Measurements from ENCODE around the gene CFHR1. TPM values are rescaled to one million over a fixed set of nuclear protein-coding genes. Genes with fewer than 3 reads are reported as not detected.
"Not testable (repeated sequence)": the region's sequence is repeated elsewhere in the genome, so short reads cannot be mapped to it uniquely, and the experiment has no call there.

Gene CFHR1
- total RNA-seq, 1 donor from 2014 or later, result 0.23 TPM

GRCh38 chr1:196779093-196779492 is 40.4 kb upstream of the CFHR1 start:
- Histone ChIP-seq H3K27ac (ENCODE audit: low read depth, low read length) (no peak overlapping the region), H3K9me3 (ENCODE audit: insufficient read depth, low read depth, low read length) (no peaks in the 10 kb centered on the region), H3K4me2 (ENCODE audit: low read length) (no peak overlapping the region), H4K20me1 (ENCODE audit: insufficient read depth, low read length) (no peaks in the 10 kb centered on the region), H2AFZ (ENCODE audit: low read depth, low read length) (no peak overlapping the region), H3K4me3 (ENCODE audit: insufficient read depth, low read depth, low read length) (no peak overlapping the region), H3K36me3 (ENCODE audit: insufficient read depth, low read length) (no peaks in the 10 kb centered on the region), H3K4me1 (ENCODE audit: insufficient read depth, low read length) (no peaks in the 10 kb centered on the region), H3K79me2 (ENCODE audit: insufficient read depth, low read length) (no peaks in the 10 kb centered on the region), H3K27me3 (ENCODE audit: insufficient read depth, low read length) (no peaks in the 10 kb centered on the region), H3K9ac (ENCODE audit: low read length) (no peak overlapping the region)
- DNase-seq (ENCODE audit: low read depth), result no peak
- no peaks in the 10 kb centered on the region for H3K4me1 Mint-ChIP-seq (ENCODE audit: low read depth, unreplicated experiment)
- no peaks in the 10 kb centered on the region for H3K27me3 Mint-ChIP-seq (ENCODE audit: low read depth, unreplicated experiment)
- H3K27ac Mint-ChIP-seq (ENCODE audit: unreplicated experiment), result no peak overlapping the region
- no peak for TF ChIP-seq EZH2 (IDR thresholded peaks at IDR 0.05; ENCODE audit: insufficient read depth, low read length)
- no peaks in the 10 kb centered on the region for H3K36me3 Mint-ChIP-seq (ENCODE audit: low read depth, unreplicated experiment)
- H3K4me3 Mint-ChIP-seq (ENCODE audit: unreplicated experiment), result no peak overlapping the region
- H3K9me3 Mint-ChIP-seq (ENCODE audit: unreplicated experiment), result peaks cover 3% of the 10 kb centered on the region
- no peak for FAIRE-seq

- not testable (repeated sequence) for H3K4me1 ChIP-seq (ENCODE audit: insufficient read depth, low read length); H3K36me3 ChIP-seq (ENCODE audit: insufficient read depth, low read length); H3K4me3 ChIP-seq (ENCODE audit: insufficient read depth, low read depth, low read length); FAIRE-seq; H3K4me1 Mint-ChIP-seq (ENCODE audit: low read depth, unreplicated experiment); H3K27ac ChIP-seq (ENCODE audit: low read depth, low read length); H3K36me3 Mint-ChIP-seq (ENCODE audit: low read depth, unreplicated experiment); H3K27ac Mint-ChIP-seq (ENCODE audit: unreplicated experiment); DNase-seq (ENCODE audit: low read depth); H4K20me1 ChIP-seq (ENCODE audit: insufficient read depth, low read length); H3K4me2 ChIP-seq (ENCODE audit: low read length); H3K4me3 Mint-ChIP-seq (ENCODE audit: unreplicated experiment); H3K9me3 ChIP-seq (ENCODE audit: insufficient read depth, low read depth, low read length); H3K79me2 ChIP-seq (ENCODE audit: insufficient read depth, low read length); H3K27me3 Mint-ChIP-seq (ENCODE audit: low read depth, unreplicated experiment); H2AFZ ChIP-seq (ENCODE audit: low read depth, low read length); H3K9ac ChIP-seq (ENCODE audit: low read length); H3K9me3 Mint-ChIP-seq (ENCODE audit: unreplicated experiment); H3K27me3 ChIP-seq (ENCODE audit: insufficient read depth, low read length)
Measured at GRCh38 chr1:196791252-196791651, 28.3 kb upstream of the CFHR1 start.

GRCh38 chr1:196794103-196794502 is 25.4 kb upstream of the CFHR1 start:
- H3K4me3 Mint-ChIP-seq (ENCODE audit: unreplicated experiment); FAIRE-seq; H3K4me2 ChIP-seq (ENCODE audit: low read length); H3K4me1 Mint-ChIP-seq (ENCODE audit: low read depth, unreplicated experiment); H3K9ac ChIP-seq (ENCODE audit: low read length); H3K4me1 ChIP-seq (ENCODE audit: insufficient read depth, low read length); H3K27me3 Mint-ChIP-seq (ENCODE audit: low read depth, unreplicated experiment); H2AFZ ChIP-seq (ENCODE audit: low read depth, low read length); H3K9me3 Mint-ChIP-seq (ENCODE audit: unreplicated experiment); H3K4me3 ChIP-seq (ENCODE audit: insufficient read depth, low read depth, low read length); DNase-seq (ENCODE audit: low read depth); H3K9me3 ChIP-seq (ENCODE audit: insufficient read depth, low read depth, low read length); H3K27ac Mint-ChIP-seq (ENCODE audit: unreplicated experiment); H3K36me3 Mint-ChIP-seq (ENCODE audit: low read depth, unreplicated experiment); H4K20me1 ChIP-seq (ENCODE audit: insufficient read depth, low read length); H3K79me2 ChIP-seq (ENCODE audit: insufficient read depth, low read length); H3K27ac ChIP-seq (ENCODE audit: low read depth, low read length); H3K36me3 ChIP-seq (ENCODE audit: insufficient read depth, low read length); H3K27me3 ChIP-seq (ENCODE audit: insufficient read depth, low read length): not testable (repeated sequence)

GRCh38 chr1:196797891-196798290 is 21.6 kb upstream of the CFHR1 start:
- Histone ChIP-seq H3K4me2 (ENCODE audit: low read length) (no peak overlapping the region), H4K20me1 (ENCODE audit: insufficient read depth, low read length) (no peaks in the 10 kb centered on the region), H3K27me3 (ENCODE audit: insufficient read depth, low read length) (no peaks in the 10 kb centered on the region), H2AFZ (ENCODE audit: low read depth, low read length) (no peak overlapping the region), H3K4me3 (ENCODE audit: insufficient read depth, low read depth, low read length) (no peak overlapping the region), H3K9me3 (ENCODE audit: insufficient read depth, low read depth, low read length) (no peaks in the 10 kb centered on the region), H3K27ac (ENCODE audit: low read depth, low read length) (no peak overlapping the region), H3K4me1 (ENCODE audit: insufficient read depth, low read length) (no peaks in the 10 kb centered on the region), H3K79me2 (ENCODE audit: insufficient read depth, low read length) (no peaks in the 10 kb centered on the region), H3K36me3 (ENCODE audit: insufficient read depth, low read length) (no peaks in the 10 kb centered on the region), H3K9ac (ENCODE audit: low read length) (no peak overlapping the region)
- Mint-ChIP-seq H3K9me3 (ENCODE audit: unreplicated experiment) (peaks cover 5% of the 10 kb centered on the region), H3K4me3 (ENCODE audit: unreplicated experiment) (no peak overlapping the region), H3K27ac (ENCODE audit: unreplicated experiment) (no peak overlapping the region), H3K36me3 (ENCODE audit: low read depth, unreplicated experiment) (no peaks in the 10 kb centered on the region), H3K27me3 (ENCODE audit: low read depth, unreplicated experiment) (no peaks in the 10 kb centered on the region), H3K4me1 (ENCODE audit: low read depth, unreplicated experiment) (peaks cover 6% of the 10 kb centered on the region)
- DNase-seq (ENCODE audit: low read depth), result no peak
- TF ChIP-seq EZH2 (IDR thresholded peaks at IDR 0.05; ENCODE audit: insufficient read depth, low read length) (no peak), CTCF (IDR thresholded peaks at IDR 0.05; ENCODE audit: insufficient read depth, low read depth, low read length) (no peak)
- no peak for FAIRE-seq

GRCh38 chr1:196801920-196802319 is 17.6 kb upstream of the CFHR1 start:
- not testable (repeated sequence) for H3K36me3 Mint-ChIP-seq (ENCODE audit: low read depth, unreplicated experiment); H3K9me3 Mint-ChIP-seq (ENCODE audit: unreplicated experiment); H3K4me2 ChIP-seq (ENCODE audit: low read length); H3K27ac ChIP-seq (ENCODE audit: low read depth, low read length); H3K27me3 ChIP-seq (ENCODE audit: insufficient read depth, low read length); H3K79me2 ChIP-seq (ENCODE audit: insufficient read depth, low read length); FAIRE-seq; H3K27ac Mint-ChIP-seq (ENCODE audit: unreplicated experiment); H3K4me1 Mint-ChIP-seq (ENCODE audit: low read depth, unreplicated experiment); H4K20me1 ChIP-seq (ENCODE audit: insufficient read depth, low read length); H3K27me3 Mint-ChIP-seq (ENCODE audit: low read depth, unreplicated experiment); H3K9me3 ChIP-seq (ENCODE audit: insufficient read depth, low read depth, low read length); H3K9ac ChIP-seq (ENCODE audit: low read length); H3K4me1 ChIP-seq (ENCODE audit: insufficient read depth, low read length); H2AFZ ChIP-seq (ENCODE audit: low read depth, low read length); H3K4me3 ChIP-seq (ENCODE audit: insufficient read depth, low read depth, low read length); H3K4me3 Mint-ChIP-seq (ENCODE audit: unreplicated experiment); H3K36me3 ChIP-seq (ENCODE audit: insufficient read depth, low read length)
- peak; percentile 6 for DNase-seq (ENCODE audit: low read depth)

All from astrocyte (in vitro differentiated cells and primary cell).